HCT116 (cell line): ENCODE results near the gene POLR2C. TPM values are rescaled to one million over a fixed set of nuclear protein-coding genes. Genes with fewer than 3 reads are reported as not detected.

ENCODE experiments used
- ATAC-seq: fragments of 200-7000 bp; cut with Tn5 transposase; 2 replicates; pipeline ENCODE4 v1.9.1; 2020; ENCODE audit warnings: mild to moderate bottlenecking, moderate library complexity
- BruUV-seq: library from RNA; stranded (reverse); fragments of 400-500 nt; replicated peaks from 2 replicates; lab custom pipeline; 2021; lab: Mats Ljungman, UMichigan
- CTCF ChIA-PET: fragments of 300-600 bp; sonication (Branson Sonifier 250); formaldehyde crosslinking; loops from one replicate; lab custom pipeline; 2021; ENCODE audit warnings: antibody characterized with exemption; lab: Charles Lee
- POLR2A ChIA-PET: fragments of 300-600, 350-600 bp; sonication (Branson Sonifier 250); formaldehyde crosslinking; loops from one replicate; lab custom pipeline; 2021; ENCODE audit warnings: antibody characterized with exemption; lab: Charles Lee
- RAD21 ChIA-PET, 2 experiments: fragments of 300-600 bp; sonication (Branson Sonifier 250); formaldehyde crosslinking; loops; one replicate each; lab custom pipeline; 2023; ENCODE audit warnings: low total read pairs in 2 of 2; ENCODE audit not compliant: uncharacterized antibody in 2 of 2, unreplicated experiment in 2 of 2, low non-redundant PET in 1 of 2; lab: Charles Lee
- DNase-seq: peaks from one replicate; pipeline ENCODE4 v3.0.0-alpha.2; 2010; ENCODE audit warnings: low read depth, low spot score
- H2AFZ ChIP-seq: fragments of 200-600 bp; shearing (Covaris generic), sonication (generic); 2 replicates; pipeline ENCODE4 v1.6.1; 2017; ENCODE audit warnings: low read depth, mixed run types, mixed read lengths, antibody characterized with exemption, low read length; ENCODE audit not compliant: poor library complexity, severe bottlenecking
- H3K27ac ChIP-seq: 2 replicates; pipeline ENCODE4 v1.5.1; 2012; ENCODE audit warnings: low read depth, low read length
- H3K27me3 ChIP-seq: fragments of 200-600 bp; sonication (generic); 2 replicates; pipeline ENCODE4 v1.6.1; 2016; ENCODE audit warnings: mixed run types, low read length, mixed read lengths; ENCODE audit not compliant: insufficient read depth
- H3K36me3 ChIP-seq, 2 experiments: fragments of 200-500 bp in 1 of 2; fragments of 200-600 bp in 1 of 2; sonication (Bioruptor generic) in 1 of 2; sonication (generic) in 1 of 2; 2 replicates each; pipeline versions ENCODE4 v1.5.1 to v1.6.1; 2014 to 2016; ENCODE audit warnings: low read length in 2 of 2, inconsistent platforms in 1 of 2, mixed read lengths in 1 of 2, mixed run types in 1 of 2; ENCODE audit not compliant: insufficient read depth in 2 of 2, control insufficient read depth in 1 of 2
- H3K4me1 ChIP-seq, 2 experiments: fragments of 200-600 bp in 1 of 2; sonication (generic) in 1 of 2; 2 replicates each; pipeline versions ENCODE4 v1.5.1 to v1.6.1; 2012 to 2017; ENCODE audit warnings: low read length in 2 of 2, inconsistent platforms in 1 of 2, mild to moderate bottlenecking in 1 of 2, mixed read lengths in 1 of 2, mixed run types in 1 of 2, moderate library complexity in 1 of 2; ENCODE audit not compliant: insufficient read depth in 2 of 2, control insufficient read depth in 1 of 2
- H3K4me2 ChIP-seq: fragments of 200-600 bp; sonication (generic); 2 replicates; pipeline ENCODE4 v1.6.1; 2017; ENCODE audit warnings: mixed run types, low read length, mixed read lengths
- H3K4me3 ChIP-seq, 2 experiments: fragments of 200-600 bp in 1 of 2; sonication (generic) in 1 of 2; replicated peaks in 1 of 2; 2 replicates each; pipeline ENCODE4 v1.5.1; 2011 to 2016; ENCODE audit warnings: low read length in 2 of 2, control low read depth in 1 of 2, low read depth in 1 of 2, mild to moderate bottlenecking in 1 of 2, mixed read lengths in 1 of 2, mixed run types in 1 of 2
- H3K79me2 ChIP-seq: fragments of 200-600 bp; sonication (generic); 2 replicates; pipeline ENCODE4 v1.6.1; 2017; ENCODE audit warnings: mild to moderate bottlenecking, mixed run types, low read length, moderate library complexity, mixed read lengths; ENCODE audit not compliant: insufficient read depth
- H3K9ac ChIP-seq: fragments of 200-600 bp; sonication (generic); 2 replicates; pipeline ENCODE4 v1.6.1; 2016; ENCODE audit warnings: low read length, mixed read lengths
- H3K9me2 ChIP-seq: fragments of 200-600 bp; sonication (generic), shearing (Covaris generic); 2 replicates; pipeline ENCODE4 v1.6.1; 2017; ENCODE audit warnings: mixed run types, mild to moderate bottlenecking, moderate library complexity; ENCODE audit not compliant: insufficient read depth
- H3K9me3 ChIP-seq, 2 experiments: fragments of 200-500 bp in 1 of 2; fragments of 200-600 bp in 1 of 2; sonication (Bioruptor generic) in 1 of 2; sonication (generic) in 1 of 2; 2 replicates each; pipeline ENCODE4 v1.6.1; 2014 to 2017; ENCODE audit warnings: low read length in 2 of 2, mixed read lengths in 2 of 2, inconsistent platforms in 1 of 2, low read depth in 1 of 2, mild to moderate bottlenecking in 1 of 2, mixed run types in 1 of 2, moderate library complexity in 1 of 2; ENCODE audit not compliant: control insufficient read depth in 1 of 2, insufficient read depth in 1 of 2
- H4K20me1 ChIP-seq: fragments of 200-600 bp; sonication (generic), shearing (Covaris generic); 2 replicates; pipeline ENCODE4 v1.6.1; 2017; ENCODE audit warnings: mixed run types, mild to moderate bottlenecking, moderate library complexity; ENCODE audit not compliant: insufficient read depth
- CBX3 ChIP-seq: IDR thresholded peaks from 2 replicates; pipeline ENCODE4 v1.6.1; 2012; ENCODE audit warnings: low read depth
- EGR1 ChIP-seq: IDR thresholded peaks from 2 replicates; pipeline ENCODE4 v1.6.1; 2012; ENCODE audit warnings: low read depth
- EZH2 ChIP-seq: fragments of 200-600 bp; sonication (generic); IDR thresholded peaks from 2 replicates; pipeline ENCODE4 v1.6.1; 2017; ENCODE audit warnings: antibody characterized with exemption, mixed run types
- FOSL1 ChIP-seq: IDR thresholded peaks from 2 replicates; pipeline ENCODE4 v1.6.1; 2012; ENCODE audit warnings: low read depth
- MAX ChIP-seq: IDR thresholded peaks from 2 replicates; pipeline ENCODE4 v1.6.1; 2012
- RAD21 ChIP-seq: IDR thresholded peaks from 2 replicates; pipeline ENCODE4 v1.6.1; 2012; ENCODE audit warnings: low read depth, mild to moderate bottlenecking
- intact Hi-C: fragments of 100-400 bp; cut with micrococcal nuclease; formaldehyde crosslinking; loops from 2 replicates; pipeline ENCODE4 v1.10.0; 2022
- total RNA-seq: library from RNA; stranded (reverse); gene quantifications from one replicate; pipeline ENCODE4 v1.2.1, GENCODE V29; 2021; ENCODE audit not compliant: unreplicated experiment

Gene POLR2C
- total RNA-seq, 1 experiment from 2014 or later, result 74.4 TPM

DNA sequence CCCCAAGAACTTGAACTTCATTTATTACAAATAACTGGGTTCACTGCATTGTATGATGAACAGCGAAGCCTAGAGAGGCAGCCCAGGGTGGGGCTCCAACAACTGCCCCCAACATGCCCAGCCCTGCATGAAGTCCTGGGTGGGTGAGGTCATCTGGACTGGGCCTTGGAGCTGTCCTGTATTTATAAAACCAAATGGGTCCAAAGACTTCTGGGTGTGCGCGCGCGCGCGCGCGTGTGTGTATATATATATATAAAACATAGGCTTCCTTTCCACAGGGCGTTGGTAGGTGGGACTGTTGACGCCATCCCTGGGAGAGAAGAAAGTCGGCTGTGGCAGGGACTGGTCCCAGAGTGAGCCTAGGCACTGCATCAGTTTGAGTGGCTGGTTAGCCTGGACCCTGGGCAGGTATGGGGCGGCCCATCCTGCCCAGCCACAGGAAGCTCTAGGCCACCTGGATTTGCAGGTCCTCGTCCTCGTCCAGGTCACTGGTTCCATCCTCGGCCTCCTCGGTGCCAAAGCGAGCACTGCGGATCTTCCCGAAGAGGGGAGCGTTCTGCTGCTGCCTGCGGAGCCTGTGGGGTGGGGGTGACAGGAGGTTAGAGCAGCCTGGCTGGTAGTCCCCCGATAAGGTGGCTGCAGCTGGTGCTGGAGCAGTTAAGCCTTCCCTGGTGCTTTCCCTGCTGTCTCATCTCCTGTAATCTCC is 50.0 kb downstream of the POLR2C start (continued):
- no peak for TF ChIP-seq CBX3
- no peak for TF ChIP-seq MAX
- no peak for TF ChIP-seq FOSL1
- no peak for TF ChIP-seq RAD21
- TF ChIP-seq EZH2, result no peak

DNA sequence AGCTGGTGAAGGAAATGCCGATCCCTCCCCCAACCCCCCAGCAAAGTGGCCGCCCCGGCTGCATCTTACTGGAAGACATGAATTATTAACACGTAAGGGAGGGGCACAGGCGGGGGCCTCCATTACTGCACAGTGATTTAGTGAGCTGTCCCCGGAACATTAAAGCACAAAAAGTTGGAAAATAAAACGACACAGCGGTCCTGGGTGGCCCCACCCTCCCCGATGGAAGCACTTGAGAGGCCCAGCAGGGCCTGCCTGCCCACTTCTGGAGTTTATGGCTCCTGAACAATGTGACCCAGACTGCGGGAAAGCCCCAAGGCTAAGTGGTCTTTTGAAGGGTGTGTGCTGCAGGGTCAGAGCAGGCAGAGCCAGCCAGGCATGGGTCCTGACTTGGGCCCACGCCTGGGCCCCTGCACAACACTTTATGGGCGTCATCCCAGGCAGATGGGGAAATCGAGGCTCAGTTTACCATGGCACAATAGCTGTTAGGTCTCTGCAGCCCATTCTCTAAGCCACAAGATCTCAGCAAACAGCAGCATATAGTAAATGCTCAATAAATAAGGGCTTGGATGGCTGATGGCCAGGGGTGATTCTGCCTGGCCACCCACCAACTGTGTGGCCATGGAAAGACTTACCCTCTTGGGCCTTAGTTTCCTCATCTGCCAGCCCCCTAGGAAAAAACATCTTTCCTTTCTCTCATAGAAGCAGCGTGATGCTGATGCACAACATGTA is 51.1 kb downstream of the POLR2C start:
- Histone ChIP-seq H2AFZ (no peak overlapping the region), H3K9me2 (no peaks in the 10 kb centered on the region), H3K27ac (no peak overlapping the region), H3K4me2 (no peak overlapping the region), H3K36me3 (no peaks in the 10 kb centered on the region), H3K4me3 (no peak overlapping the region), H3K27me3 (no peaks in the 10 kb centered on the region), H3K9me3 (no peaks in the 10 kb centered on the region), H4K20me1 (no peaks in the 10 kb centered on the region), H3K9ac (no peak overlapping the region), H3K4me1 (no peaks in the 10 kb centered on the region), H3K79me2 (no peaks in the 10 kb centered on the region)
- ATAC-seq (no peak), DNase-seq (no peak)
- intact Hi-C loops, result no loop called here
- BruUV-seq, result no TSS peak
- TF ChIP-seq MAX (no peak), EGR1 (no peak)
- ChIA-PET CTCF (interaction anchor here (1.3 to 1.9 kb wide), 2 partner anchors 9 kb away, joined by 4 read pairs; no protein-coding TSS in a partner anchor), RAD21 (no interaction called here), POLR2A (no interaction called here)
